RPMI7951 (cell line): ENCODE data around the gene PAGR1. TPM values are rescaled to one million over a fixed set of nuclear protein-coding genes. Genes with fewer than 3 reads are reported as not detected.

Experiments
- DNase-seq: peaks from one replicate; pipeline ENCODE4 v3.0.0-alpha.2; 2012; ENCODE audit warnings: low read depth
- total RNA-seq: library from RNA; depleted of rRNA; stranded (reverse); fragments of >200 nt; shearing (Covaris generic); gene quantifications from 2 replicates; pipeline ENCODE4 v1.2.3, GENCODE V29; 2014

The PAGR1 gene
- total RNA-seq, 1 experiment from 2014 or later: 22.8 TPM

DNA sequence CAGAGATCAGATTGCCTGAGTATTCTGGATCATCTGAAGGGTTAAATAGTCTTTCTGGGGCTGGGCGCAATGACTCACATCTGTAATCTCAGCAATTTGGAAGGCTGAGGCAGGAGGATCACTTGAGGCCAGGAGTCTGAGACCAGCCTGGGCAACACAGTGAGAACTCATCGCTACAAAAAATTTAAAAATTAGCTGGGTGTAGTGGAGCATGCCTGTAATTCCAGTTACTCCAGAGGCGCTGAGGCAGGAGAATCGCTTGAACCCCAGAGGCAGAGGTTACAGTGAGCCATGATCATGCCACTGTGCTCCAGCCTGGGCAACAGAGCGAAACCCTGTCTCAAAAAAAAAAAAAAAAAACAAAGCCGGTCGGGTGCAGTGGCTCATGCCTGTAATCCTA, 20.0 kb downstream of the PAGR1 start:
- DNase-seq: no peak

DNA sequence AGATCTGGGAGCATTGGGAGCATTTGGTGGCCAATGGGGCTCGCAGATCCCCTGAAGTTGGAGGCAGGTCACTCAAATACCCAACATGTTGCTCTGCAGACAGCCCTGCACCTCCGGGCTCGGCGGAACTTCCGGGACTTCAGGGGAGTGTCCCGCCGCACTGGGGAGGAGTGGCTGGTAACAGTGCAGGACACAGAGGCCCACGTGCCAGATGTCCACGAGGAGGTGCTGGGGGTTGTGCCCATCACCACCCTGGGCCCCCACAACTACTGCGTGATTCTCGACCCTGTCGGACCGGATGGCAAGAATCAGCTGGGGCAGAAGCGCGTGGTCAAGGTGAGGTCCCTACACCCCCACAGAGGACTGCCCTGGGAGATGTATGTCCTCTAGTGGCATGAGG, 20.7 kb downstream of the PAGR1 start:
- DNase-seq: no peak

- DNase-seq: no peak
Observed at GRCh38 chr16:29837841-29838240, 21.9 kb downstream of the PAGR1 start.

DNA sequence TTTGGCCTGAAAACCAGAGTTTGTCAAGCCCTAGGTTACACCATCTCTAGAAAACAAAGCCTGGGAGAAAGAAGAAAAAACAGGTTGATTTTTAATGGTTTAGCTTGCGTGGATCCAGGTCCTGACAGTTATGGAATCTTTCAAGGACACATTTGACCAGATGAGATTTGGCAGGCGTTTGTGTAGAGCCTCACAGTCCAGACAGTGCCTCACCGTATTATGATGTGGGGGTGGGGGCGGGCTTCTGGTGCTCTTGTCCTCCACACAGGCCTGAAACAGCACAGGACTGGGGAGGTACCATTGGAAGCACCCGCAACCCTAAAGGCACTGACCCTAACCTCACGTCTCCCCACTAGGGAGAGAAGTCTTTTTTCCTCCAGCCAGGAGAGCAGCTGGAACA, 23.9 kb downstream of the PAGR1 start:
- no peak for DNase-seq

DNA sequence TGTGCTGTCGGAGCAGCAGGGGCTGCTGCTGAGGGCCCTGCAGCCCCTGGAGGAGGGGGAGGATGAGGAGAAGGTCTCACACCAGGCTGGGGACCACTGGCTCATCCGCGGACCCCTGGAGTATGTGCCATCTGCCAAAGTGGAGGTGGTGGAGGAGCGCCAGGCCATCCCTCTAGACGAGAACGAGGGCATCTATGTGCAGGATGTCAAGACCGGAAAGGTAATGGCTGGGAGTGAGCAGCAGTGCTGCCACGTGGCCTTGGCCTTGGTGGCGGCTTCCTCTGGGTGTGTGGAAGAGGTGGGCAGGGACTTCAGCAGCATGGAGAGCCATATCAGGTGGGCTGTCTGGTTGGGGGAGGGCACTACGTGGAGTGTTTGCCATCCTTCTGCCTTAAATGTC, 24.3 kb downstream of the PAGR1 start:
- no peak for DNase-seq

- no peak for DNase-seq
Observed at GRCh38 chr16:29841631-29842030, 25.7 kb downstream of the PAGR1 start.

GRCh38 chr16:29842732-29843346, 26.9 kb downstream of the PAGR1 start:
- no peak for DNase-seq

DNA sequence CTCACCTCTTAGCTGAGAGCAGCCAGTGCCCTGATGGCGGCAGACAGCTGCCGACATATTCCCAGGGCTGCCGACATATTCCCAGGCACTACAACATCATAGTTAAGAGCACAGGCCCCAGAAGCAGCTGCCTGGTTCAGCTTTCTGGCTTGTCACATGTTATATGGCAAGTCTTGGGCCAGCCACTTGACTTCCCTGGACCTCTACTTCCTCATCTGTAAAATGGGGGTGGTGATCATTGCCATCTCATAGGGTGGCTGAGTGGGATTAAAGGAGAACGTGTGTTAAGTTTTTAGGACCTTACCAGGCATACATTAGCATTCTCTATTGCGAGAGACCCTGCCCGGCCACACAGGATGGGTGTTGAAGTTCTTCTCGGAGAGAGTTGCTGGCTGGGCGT, 28.0 kb downstream of the PAGR1 start:
- no peak for DNase-seq

GRCh38 chr16:29844575-29845331, 28.8 kb downstream of the PAGR1 start:
- no peak for DNase-seq

GRCh38 chr16:29845656-29846055, 29.7 kb downstream of the PAGR1 start:
- DNase-seq: no peak

GRCh38 chr16:29848420-29849297, 32.7 kb downstream of the PAGR1 start:
- peak; percentile 60 for DNase-seq

DNA sequence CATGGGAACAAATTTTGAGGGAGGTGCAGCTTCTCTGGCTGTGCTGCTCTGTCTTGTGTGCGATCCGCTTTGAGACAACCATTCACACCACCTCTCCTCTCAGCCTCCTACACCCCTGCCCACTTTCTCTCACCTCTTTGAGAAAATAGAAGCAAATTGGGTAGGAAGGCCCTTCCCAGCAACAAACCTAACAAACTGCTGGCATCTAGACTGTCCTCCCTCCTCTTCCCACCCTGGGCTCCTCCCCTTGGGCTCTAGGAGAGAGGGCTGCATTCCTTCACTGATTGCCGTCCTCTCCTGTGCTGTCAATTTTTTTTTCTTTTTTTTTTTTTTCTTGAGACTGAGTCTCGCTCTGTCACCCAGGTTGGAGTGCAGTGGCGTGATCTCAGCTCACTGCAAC, 33.6 kb downstream of the PAGR1 start:
- no peak for DNase-seq

DNA sequence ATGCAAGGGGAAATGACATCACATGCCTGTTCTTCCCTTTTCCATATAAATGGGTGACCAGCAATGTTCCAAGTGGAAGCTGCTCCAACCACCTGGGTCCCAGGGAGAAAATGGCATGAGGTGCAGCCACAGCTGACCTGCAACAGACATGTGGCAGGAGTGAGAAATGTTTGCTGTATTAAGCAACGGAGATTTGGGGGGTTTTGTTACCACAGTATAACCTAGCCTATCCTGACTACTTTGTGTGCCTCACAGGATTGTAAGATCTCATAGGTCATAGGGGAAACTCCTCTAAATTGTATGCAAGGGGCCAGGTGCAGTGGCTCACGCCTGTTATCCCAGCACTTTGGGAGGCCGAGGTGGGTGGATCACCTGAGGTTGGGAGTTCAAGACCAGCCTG, 35.0 kb downstream of the PAGR1 start:
- DNase-seq: no peak

- peak; percentile 41 for DNase-seq
Observed at GRCh38 chr16:29852654-29853053, 36.7 kb downstream of the PAGR1 start.

DNA sequence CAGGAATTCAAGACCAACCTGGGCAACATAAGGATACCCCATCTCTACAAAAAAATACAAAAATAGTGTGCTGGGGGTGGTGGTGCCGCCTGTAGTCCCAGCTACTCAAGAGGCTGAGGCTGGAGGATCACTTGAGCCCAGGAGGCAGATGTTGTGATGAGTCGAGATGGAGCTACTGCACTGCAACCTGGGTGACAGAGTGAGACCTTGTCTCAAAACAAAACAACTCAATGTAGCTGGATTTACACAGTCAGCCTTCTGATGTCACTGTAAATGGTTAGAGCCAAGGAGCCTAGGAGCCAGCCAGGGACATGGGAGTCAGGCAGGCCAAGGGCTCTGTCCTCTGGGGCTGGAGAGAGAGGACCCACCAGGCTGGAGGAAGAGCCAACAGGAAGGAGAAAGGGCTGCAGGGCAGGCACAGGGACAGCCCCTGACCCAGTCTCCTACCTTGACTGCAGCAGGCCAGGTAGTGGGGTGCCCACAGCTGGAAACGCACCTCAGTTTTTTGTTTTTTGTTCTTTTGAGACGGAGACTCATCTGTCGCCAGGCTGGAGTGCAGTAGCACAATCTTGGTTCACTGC, 38.7 kb downstream of the PAGR1 start:
- no peak for DNase-seq

DNA sequence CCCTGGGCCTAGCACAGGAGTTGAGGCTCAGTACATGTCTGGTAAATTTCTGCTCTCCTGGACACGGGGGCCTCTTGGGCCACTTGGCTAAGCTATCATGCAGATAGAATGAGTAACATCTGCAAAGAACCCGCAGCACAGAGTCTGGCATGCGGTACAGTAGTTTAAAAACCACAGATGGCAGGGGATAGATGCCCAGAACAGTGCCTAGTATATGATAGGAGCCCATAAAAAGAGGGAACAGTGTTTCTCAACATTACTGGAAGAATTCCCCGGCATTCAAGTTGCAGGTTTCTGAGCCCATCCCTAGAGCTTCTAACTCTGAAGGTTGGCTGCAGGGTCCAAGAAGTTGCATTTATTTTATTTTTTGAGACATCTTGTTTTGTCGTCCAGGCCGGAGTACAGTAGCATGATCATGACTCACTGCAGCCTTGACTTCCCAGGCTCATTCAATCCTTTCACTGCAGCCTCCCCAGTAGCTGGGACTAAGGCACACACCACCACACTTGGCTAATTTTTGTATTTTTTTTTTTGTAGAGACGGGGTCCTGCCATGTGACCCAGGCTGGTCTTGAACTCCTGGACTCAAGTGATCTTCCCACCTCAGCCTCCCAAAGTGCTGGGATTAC, 41.3 kb downstream of the PAGR1 start:
- DNase-seq: peak; percentile 89

- no peak for DNase-seq
Observed at GRCh38 chr16:29858149-29858849, 42.3 kb downstream of the PAGR1 start.

- DNase-seq: no peak
Observed at GRCh38 chr16:29858974-29859373, 43.0 kb downstream of the PAGR1 start.

DNA sequence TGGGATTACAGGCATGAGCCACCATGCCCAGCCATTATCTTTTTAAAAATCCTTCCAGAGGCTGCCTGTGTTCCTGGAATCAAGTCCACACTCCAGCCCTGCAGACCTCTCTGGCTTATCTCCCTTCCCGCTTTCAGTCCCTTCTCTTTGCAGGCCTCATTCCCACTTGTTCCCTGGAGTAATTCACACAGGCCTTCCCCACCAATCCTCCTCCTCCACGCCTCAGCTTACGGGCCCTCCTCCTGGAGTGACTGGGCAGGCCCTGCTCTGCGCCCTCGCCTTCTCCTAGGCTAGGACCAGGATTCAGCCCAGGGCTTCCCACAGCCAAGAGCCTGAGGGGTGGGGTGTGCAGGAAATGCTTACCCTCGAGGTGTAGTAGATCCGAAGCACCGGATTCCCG, 44.3 kb downstream of the PAGR1 start:
- no peak for DNase-seq

GRCh38 chr16:29862383-29862883, 46.5 kb downstream of the PAGR1 start:
- no peak for DNase-seq
